HG02571 (cell line): ENCODE measurements around the gene C5orf58.

Source experiments
- ATAC-seq: cut with Tn5 transposase; IDR thresholded peaks from one replicate; pipeline ENCODE4 v1.9.1; 2021; ENCODE audit warnings: mild to moderate bottlenecking, moderate library complexity; ENCODE audit not compliant: unreplicated experiment

Gene C5orf58

DNA sequence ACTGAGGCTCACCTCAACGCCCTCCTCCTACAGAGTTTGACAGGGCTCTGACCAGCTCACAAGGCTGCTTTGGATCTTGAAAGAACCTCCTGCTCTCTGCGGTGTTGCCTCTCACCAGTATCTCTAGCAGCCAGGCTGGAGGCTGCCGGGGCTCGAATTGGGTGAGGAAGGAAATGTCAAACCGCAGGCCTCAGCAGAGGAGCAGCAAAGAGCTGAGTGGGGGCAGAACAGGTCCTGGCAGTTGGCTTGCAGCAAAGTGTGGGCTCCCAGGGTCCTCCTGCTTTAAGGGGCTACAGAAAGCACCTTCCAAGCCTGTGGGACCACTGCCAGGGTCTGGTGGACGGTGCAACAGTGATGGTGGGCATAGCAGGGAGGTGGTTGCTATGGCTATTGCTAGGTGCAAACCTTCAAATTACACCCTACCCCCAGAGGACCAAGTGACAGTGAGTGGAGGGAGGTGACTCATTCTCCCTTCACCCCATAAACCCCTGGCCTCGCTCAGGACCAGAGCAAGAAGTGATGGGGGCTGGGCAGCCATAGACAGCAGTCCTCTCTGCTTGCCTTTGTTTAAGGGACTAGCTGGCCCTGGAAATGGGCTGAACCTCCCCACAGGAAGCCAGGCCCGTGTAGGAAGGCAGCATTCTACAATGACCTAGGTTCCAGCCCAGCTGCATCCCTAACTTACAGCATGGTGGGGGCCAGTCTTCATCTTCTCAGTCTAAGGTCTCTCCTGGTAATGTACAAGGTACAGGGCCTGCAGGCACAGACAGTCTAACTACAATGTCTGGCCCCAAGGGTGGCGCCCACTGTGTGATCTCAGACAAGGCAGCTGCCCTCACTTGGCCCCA lies 46.0 kb downstream of the C5orf58 start:
- ATAC-seq: peak; percentile 78

DNA sequence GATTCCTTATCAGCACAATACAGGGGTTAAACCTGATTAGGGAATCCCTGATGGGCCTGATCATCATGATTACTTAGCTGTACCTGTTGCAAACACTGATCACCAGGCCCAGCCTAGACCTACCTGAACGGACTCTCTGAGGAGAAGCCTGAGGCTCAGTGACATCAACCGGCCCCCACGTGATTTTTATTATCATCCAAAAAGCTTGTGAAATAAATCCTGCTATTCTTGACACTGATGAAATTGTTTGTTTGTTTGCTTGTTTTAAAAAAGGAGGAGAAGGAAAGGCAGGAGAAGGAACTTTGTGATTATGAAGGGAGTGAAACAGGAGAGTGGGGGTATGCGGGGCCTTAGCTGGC lies 46.7 kb downstream of the C5orf58 start:
- ATAC-seq: no peak

DNA sequence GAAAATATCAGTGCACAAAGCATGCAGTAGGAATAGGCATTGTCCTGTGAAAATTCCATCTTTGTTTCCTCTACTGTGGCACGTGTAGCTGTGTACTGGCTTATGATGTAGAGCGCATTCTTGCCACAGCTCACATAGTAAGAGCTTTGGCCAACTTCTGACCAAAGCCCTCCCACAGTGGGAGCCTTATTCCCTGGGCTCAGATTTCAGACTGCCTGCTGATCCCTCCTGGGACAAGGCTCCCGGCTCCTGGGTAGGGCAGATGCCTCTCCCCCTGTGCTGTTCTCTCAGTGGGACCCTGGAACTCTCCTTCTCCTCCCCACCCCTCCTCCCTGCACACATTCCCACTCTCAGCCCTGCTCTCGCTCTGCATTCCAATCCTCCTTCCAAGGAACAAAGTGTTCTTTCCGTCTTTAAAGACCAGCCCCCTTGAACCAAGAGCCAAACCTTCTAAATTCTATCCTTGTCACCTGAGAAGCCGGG lies 47.3 kb downstream of the C5orf58 start:
- no peak for ATAC-seq

DNA sequence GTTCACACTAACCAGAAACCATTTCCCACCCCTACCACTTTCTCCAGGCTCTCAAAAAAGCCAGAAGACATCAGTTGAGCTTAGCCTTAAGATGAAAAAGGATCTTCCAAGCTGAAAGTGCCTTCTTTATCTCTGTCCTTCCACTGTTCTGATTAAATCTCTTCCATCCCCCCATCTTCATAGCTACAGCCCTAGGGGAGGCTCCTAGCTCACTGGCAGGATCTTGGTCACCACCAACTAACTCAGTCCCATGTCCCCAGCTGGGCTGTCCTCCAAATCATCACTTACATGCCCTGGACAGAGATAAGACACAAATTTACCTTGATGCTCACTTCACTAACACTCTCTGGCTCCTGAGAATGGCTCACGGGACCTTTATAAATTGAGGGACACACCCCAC lies 50.5 kb downstream of the C5orf58 start:
- no peak for ATAC-seq

DNA sequence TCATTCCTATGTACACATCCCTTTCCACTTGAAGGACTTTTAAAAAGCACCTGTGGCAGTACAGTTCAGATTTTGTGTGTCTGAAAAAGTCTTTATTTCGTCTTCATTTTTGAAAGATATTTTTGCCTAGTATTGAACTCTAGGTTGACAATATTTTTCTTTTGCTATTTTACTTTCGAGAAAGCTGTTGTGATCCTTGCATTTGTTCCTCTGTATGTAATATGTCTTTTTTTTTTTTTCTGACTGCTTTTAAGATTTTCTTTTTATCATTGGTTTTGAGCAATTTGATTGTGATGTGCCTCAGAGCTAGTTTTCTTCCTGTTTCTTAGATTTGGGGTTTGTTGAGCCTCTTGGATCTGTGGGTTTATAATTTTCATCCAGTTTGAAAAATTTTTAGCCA lies 51.4 kb downstream of the C5orf58 start:
- ATAC-seq: no peak

DNA sequence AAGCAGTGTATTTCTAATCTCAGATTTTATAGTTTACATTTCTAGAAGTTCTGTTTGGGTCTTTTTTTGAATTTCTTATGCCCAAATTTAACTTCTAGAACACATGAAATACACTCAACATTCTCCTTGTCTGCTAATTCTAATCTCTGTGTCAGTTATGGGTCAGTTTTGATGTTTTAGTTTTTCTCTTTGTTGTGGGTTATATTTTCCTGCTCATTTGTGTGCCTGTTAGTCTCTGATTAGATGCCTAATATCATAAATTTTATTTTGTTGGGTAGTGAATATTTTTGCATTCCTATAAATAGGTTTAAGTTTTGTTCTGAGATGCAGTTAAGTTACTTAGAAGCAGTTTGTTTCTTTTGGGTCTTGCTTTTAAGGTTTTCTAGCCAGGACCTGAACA lies 52.4 kb downstream of the C5orf58 start:
- ATAC-seq: no peak

DNA sequence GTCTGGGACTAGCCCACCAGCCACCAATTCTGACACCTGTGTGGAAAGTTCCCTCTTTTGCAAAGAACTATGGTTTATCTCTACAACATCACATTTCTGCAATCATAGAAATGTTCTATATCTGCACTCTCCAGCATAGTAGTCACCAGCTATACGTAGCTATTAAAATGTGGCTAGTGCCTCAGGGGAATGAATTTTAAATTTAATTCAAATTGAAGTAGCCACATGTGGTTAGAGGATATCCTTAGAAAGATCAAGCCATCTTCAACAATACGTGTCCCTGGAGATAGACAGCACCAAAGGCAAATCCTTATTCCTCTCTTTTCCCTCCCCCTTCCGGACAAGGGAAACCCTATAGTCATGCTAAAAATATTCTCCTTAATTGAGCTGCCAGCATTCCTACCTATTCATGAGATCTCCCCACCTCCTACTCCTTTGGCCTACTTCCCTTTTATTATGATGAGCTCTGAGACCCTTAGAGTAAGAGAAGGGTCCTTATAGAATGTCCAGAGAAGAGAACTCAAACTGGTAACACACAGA lies 53.7 kb downstream of the C5orf58 start:
- no peak for ATAC-seq

DNA sequence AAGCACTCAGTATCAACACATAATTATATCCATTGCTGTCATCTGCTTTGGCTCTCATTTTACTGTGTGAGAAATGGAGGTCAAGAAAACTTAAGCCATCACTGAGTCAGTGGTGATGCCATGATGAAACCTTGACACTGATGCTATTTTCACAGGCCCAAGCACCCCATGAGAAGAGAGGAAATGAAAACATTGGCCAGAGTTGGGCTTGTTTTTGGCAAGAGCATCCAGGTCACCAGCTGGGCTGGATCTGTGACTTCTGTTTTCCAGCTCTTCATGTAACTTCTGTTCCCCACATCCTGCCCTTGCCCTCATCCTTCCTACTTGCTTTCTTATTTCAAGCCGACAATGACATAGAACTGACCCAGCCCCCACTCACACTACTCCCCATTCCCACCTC lies 54.7 kb downstream of the C5orf58 start:
- ATAC-seq: no peak

DNA sequence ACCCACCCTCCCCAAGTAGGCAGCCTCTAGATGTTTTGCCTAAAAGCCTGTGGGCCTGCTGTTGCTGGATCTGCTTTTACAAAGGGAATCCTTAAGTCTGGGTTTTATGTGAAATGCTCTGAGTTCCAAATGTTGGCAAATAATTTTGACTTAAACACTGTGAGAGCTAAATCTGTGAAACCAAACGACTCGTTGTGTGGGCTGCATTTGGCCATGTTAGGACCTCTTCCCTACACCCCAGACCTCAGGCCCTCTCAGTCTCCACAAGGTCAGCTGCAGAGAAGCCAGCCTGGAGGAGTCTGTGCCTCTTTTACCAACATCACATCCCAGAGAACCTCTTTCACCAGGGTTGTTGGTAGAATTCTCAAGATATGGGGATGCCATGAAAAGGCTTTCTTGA lies 55.4 kb downstream of the C5orf58 start:
- no peak for ATAC-seq

DNA sequence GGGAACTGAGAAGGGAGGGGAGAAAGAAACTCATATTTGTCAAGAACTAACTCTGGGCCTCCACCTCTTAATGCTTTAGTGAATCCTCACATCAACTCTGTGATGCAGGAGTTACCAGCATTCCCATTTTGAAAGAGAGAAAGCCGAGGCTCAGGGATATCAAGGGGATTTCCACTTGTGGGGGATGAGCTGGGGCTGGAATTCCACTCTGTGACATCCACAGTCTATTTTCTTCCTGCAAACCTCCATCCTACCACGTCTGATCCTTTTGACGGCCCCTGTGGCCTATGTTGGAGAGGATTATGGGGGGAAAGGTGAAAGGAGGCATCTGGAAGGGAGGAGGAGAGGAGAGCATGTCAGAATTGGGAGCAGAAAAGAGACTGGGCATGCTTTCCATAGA lies 55.8 kb downstream of the C5orf58 start:
- no peak for ATAC-seq

DNA sequence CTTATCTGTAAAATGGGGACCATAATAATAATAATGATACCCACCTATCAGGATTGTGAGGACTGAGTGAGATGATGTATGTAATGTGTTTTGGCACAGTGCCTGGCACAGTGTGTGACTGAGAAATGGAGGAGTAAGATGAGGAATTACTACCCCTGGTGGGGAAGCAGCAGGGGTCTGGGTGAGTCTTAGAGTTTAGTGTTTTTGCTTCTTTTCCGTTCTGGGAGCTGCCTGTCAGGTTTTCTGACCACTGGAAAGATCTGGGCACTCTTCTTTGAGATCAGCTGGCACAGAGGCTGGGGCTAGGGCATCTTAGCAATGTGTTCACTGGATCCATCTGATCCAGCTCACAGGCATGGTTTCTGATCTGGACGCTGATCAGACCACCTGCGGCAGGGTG lies 56.3 kb downstream of the C5orf58 start:
- no peak for ATAC-seq

DNA sequence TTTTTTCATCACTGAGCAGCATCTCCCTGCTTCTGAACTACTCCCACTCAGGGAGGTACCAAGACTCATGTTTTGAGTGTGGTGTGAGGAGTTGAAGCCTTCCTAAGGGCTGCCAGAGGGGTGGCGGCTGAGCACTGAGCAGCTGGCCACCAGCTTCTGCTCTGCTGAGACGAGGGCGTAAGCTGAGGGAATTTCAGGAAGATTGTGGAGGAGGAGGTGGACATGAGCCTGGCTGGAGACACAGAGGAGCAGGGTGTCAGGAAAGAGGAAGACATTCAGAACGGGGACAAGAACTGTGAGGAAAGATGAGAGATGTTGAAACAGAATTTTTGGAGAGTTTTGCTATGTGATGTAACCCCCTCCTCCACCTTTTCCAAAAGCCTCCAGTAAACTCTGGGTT lies 57.0 kb downstream of the C5orf58 start:
- ATAC-seq: no peak

DNA sequence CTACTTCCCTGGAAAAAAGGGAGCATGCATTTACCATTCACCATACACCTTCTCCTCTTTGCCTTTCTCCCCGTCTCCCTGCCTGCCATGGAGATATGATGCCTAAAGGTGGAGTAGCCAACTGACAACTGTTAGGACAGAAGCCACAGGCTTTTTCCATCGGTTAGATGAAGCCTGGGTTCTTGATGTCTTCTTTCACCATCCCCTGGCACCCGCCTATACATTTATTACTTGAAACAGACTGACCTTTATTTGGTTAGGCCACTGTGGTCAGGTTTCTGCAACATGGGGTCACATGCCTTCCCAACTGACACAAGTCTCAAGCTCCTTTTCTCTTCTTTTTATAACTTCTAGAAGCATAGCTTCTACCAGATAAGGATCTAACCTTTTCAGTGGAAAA lies 57.7 kb downstream of the C5orf58 start:
- no peak for ATAC-seq

DNA sequence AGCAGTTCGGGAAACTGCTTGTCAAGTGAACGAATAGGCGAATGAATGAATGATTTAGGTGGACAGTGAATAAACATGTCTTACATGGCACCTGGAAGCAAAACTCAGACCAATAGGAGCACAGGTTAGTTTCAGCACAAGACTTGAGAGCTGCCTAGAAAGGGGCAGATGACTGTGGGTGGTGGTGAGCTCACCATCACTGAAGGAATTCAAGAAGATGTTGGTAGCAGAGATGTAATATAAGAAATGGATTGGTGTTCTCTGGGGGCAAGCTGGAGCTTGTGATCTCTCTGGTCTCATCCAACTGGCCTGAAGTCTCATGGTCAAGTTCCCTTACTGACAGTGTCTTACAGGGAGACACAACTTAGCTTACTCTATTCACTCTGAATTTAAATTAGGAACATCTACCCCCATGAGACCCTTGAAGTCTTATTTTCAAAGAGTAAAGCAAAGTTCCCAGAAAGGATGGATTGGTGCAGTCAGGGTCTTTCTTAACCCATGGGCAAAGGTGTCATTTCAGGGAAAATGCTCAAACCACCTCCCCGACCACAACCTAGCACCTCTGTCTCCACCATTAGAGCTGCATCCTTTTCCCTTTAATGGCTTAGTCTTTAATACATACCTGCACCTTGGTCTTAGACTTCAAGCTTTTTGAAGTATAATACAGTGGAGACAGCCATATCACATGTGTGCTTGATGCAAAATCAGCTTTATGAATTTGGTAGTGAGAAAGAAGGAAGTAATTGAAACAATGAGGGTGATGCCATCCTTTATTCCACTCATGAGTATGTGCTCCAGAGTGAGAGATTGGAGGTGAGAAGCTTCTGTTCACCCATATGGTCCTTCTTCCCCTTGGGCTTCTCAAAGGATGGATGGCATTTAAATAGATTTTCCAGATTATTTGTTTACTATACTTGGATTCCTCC lies 59.7 kb downstream of the C5orf58 start:
- ATAC-seq: no peak

DNA sequence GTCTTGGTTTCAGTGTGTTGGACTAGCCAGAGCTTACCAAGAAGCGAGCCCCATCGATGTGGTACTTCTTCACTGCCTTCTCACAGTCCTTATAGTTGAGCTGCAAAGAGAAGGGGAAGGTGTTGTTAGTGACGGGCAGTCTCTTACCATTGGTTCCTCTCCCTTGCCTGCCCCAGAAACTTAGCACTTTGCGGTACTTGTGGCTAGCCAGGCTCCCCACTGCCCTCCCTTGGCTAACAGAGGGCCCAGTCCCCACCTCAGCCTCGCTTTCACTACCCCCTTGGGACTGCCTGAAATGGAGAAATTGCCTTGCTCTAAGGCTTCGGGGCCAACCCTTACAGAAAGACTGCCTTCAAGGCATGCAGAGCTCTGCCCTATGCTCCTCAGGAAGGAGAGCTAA lies 60.5 kb downstream of the C5orf58 start:
- ATAC-seq: peak; percentile 75

DNA sequence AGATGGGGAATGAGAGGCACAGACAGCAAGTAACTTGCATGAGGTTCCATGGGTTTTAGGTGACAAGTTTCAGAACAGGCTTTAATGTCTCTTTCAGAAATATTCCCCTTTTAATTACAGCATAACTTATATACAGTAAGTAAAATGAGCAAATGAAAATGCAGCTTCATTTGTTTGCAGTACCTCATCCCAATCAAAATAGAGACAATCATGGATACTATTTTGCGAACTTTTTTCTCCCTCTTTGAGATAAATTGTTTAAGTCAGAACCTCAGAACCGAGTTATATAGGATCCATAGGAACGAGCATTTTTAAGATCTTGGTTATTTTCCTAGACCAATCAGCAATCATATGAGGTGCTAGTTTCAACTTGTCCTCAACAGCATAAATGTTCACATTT lies 61.3 kb downstream of the C5orf58 start:
- ATAC-seq: no peak

DNA sequence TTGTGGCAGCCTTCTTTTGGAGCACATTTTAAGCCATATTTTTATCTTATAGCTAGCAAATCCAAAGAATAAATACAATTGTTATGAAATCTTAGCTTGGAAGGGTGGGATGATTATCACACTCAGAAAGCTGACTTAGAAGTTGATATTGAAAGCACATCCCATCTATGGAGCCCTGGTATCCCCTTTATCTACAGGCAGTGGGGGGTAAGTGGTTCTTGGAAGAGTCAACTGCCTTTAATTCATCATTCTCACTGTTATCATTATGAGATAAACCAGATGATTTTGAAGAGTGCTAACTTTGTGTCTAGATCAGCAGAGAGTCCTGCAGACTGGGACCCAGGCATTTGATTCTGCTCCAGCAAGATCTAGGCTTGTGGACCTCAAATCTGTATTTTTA lies 61.8 kb downstream of the C5orf58 start:
- ATAC-seq: no peak
